ENCODE measurements around the gene GLIPR2.
A peak's percentile ranks its signal among the peaks of the same experiment; 100 is the strongest.
"Not testable (repeated sequence)": the region's sequence is repeated elsewhere in the genome, so short reads cannot be mapped to it uniquely, and the experiment has no call there.

Gene GLIPR2, protein sequence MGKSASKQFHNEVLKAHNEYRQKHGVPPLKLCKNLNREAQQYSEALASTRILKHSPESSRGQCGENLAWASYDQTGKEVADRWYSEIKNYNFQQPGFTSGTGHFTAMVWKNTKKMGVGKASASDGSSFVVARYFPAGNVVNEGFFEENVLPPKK

DNA sequence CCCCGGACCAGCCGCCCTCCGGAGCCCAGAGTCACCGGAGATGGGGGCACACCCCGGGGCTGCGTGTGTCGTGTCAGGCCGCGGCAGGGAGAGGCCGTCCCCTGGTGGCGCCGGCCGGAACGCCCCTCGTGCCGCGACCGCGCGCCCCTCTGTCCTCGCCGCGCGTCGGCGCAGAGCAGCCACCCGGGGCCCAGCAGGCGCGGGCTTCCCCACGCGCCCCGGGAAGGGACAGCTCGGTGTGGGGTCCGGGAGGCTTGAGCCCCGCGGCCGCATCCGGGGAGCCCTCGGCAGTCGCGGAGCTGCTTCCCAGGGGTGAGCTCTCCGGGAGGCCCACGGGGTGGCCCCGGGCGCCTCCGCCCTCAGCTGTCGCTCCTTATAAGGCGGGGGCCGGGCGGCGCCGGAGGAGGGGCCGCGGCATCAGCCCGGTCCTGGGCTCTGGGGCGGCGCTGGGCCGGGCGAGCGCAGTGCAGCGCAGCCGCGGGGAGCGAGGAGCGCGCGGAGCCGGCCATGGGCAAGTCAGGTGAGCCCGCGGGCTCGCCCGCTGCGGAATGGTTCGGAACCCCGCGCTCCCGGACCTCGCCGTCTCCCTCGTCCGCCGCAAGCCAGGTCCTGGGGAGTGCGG is at the start of gene GLIPR2:
GLIPR2 (plus strand) TSS at position 462 of the 622 bp plus-strand sequence; CDS start at position 508, 46 bp downstream.
- Histone ChIP-seq H3K9ac (ENCODE audit: insufficient read length) (peak within 1 kb of the TSS; percentile 64), H3K27ac (no peak within 1 kb of the TSS), H3K4me3 (peak within 1 kb of the TSS; percentile 90), H3K9me3 (ENCODE audit: low read depth, low read length) (no peaks in the 10 kb centered on the region), H3K36me3 (ENCODE audit: insufficient read depth, low read length) (no peaks in the 10 kb centered on the region)
- TF ChIP-seq EZH2 (IDR thresholded peaks at IDR 0.05) (no peak), FOXP2 (optimal IDR thresholded peaks at IDR 0.05; ENCODE audit: control extremely low read depth, extremely low read length, insufficient read depth) (no peak), POLR2AphosphoS5 (IDR thresholded peaks at IDR 0.05; ENCODE audit: borderline replicate concordance, low read depth, low read length) (peak; percentile 36; the same call in 1 of the 2 replicates)
- DNase-seq (ENCODE audit: low read depth, low spot score), result no peak

DNA sequence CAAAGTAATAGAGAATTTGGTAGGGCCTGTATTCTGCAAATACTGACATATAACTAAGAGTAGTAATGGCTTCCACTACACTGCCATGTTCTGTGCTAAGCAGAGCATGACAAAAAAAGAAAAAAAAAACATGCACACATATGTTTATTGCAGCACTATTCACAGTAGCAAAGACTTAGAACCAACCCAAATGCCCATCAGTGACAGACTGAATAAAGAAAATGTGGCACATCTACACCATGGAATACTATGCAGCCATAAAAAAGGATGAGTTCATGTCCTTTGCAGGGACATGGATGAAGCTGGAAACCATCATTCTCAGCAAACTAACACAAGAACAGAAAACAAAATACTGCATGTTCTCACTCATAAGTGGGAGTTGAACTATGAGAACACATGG is 49.5 kb upstream of the GLIPR2 start:
- not testable (repeated sequence) for H3K9me3 ChIP-seq (ENCODE audit: low read depth, low read length); H3K36me3 ChIP-seq (ENCODE audit: insufficient read depth, low read length); H3K4me3 ChIP-seq; H3K9ac ChIP-seq (ENCODE audit: insufficient read length); H3K27ac ChIP-seq; DNase-seq (ENCODE audit: low read depth, low spot score)

DNA sequence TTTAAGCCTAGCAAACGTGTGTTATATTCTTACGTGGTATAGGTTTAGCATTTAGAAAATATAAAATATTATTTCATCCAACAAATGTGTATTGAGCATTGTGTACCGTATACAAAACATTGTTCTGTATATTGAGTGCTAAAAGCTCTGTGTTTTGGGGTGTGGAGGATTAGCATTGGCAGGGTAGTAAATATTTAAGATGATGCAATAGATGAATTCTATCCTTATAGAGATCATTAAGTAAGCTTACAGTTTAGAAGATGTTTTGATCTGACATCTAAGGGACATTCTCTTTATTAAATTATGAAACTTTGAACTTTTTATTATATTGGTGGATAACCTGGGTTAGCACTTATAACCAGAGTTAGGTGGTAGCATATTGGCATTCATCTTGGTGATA is 48.5 kb upstream of the GLIPR2 start:
- no peak for DNase-seq (ENCODE audit: low read depth, low spot score)
- Histone ChIP-seq H3K9ac (ENCODE audit: insufficient read length) (no peak overlapping the region), H3K4me3 (no peak overlapping the region), H3K27ac (no peak overlapping the region), H3K36me3 (ENCODE audit: insufficient read depth, low read length) (peaks cover 6% of the 10 kb centered on the region; the same call in 1 of the 2 replicates), H3K9me3 (ENCODE audit: low read depth, low read length) (no peaks in the 10 kb centered on the region)
- TF ChIP-seq POLR2AphosphoS5 (IDR thresholded peaks at IDR 0.05; ENCODE audit: borderline replicate concordance, low read depth, low read length) (no peak), FOXP2 (optimal IDR thresholded peaks at IDR 0.05; ENCODE audit: control extremely low read depth, extremely low read length, insufficient read depth) (no peak), EZH2 (IDR thresholded peaks at IDR 0.05) (no peak)

DNA sequence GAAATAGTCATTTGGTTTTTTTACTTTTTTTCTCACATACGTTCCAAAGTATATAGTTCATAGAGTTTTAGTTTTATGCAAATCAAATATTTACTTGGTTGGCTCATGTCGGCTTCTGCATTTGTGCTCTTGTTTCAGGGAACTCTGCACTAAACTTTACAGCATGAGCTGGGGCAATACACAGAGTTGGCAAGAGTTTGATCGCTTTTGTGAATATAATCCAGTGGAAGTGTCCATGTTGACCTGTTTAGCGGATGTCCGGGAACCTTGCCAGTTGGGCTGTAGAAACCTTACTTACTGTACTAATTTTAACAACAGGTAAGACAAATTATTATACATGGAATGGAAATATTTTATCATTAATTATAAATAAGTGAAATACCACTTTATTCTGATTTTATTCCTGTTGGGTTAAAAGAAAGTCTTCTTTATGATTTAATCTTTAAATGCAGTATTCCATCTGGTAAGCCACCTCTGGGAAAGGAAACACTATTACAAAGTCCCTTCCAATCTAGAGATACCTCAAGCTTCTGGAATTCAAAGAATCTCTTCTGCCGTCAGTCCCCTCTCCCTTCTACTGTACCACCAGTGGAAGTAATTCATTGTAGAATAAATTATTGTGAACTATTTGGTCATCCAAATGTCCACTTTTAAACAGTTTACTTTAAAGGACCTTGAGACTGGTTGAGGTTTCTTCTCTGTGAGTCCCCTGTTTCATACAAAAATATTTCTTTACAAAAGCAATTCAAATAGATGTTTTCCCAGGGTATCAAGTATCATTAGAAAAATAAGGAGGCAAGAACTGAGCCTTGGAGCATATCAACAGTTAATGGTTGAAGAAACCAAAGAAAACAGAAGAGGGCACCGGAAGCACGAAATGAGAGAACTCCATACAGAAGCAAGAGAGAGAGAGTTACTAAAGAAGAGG is 45.2 kb upstream of the GLIPR2 start:
- Histone ChIP-seq H3K36me3 (ENCODE audit: insufficient read depth, low read length) (peaks cover 6% of the 10 kb centered on the region; the same call in 1 of the 2 replicates), H3K9me3 (ENCODE audit: low read depth, low read length) (no peaks in the 10 kb centered on the region), H3K27ac (no peak overlapping the region), H3K9ac (ENCODE audit: insufficient read length) (no peak overlapping the region), H3K4me3 (no peak overlapping the region)
- DNase-seq (ENCODE audit: low read depth, low spot score), result no peak
- TF ChIP-seq FOXP2 (optimal IDR thresholded peaks at IDR 0.05; ENCODE audit: control extremely low read depth, extremely low read length, insufficient read depth) (no peak), POLR2AphosphoS5 (IDR thresholded peaks at IDR 0.05; ENCODE audit: borderline replicate concordance, low read depth, low read length) (no peak), EZH2 (IDR thresholded peaks at IDR 0.05) (no peak)

DNA sequence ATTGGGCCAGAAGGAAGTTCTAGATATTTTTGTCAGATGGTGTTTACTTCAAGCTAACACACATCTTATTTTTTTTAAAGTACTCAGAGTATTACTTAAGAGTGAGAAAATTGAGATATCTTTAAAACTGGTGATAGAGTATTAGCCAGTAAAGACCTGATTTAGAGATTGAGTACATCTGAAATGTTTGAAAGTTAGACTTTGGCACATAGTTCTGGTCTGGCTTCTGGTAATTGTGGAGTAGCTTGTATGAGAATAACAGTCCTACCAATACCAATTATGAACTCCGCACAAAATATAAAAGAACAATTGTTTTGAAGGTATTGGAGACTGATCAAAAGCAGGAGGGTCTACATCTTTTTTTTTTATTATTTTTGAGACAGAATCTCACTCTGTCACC is 44.5 kb upstream of the GLIPR2 start:
- Histone ChIP-seq H3K27ac (no peak overlapping the region), H3K9me3 (ENCODE audit: low read depth, low read length) (no peaks in the 10 kb centered on the region), H3K9ac (ENCODE audit: insufficient read length) (no peak overlapping the region), H3K4me3 (no peak overlapping the region), H3K36me3 (ENCODE audit: insufficient read depth, low read length) (no peaks in the 10 kb centered on the region; the same call in 1 of the 2 replicates)
- DNase-seq (ENCODE audit: low read depth, low spot score), result no peak
- TF ChIP-seq POLR2AphosphoS5 (IDR thresholded peaks at IDR 0.05; ENCODE audit: borderline replicate concordance, low read depth, low read length), result no peak
- no peak for TF ChIP-seq FOXP2 (optimal IDR thresholded peaks at IDR 0.05; ENCODE audit: control extremely low read depth, extremely low read length, insufficient read depth)
- no peak for TF ChIP-seq EZH2 (IDR thresholded peaks at IDR 0.05)

DNA sequence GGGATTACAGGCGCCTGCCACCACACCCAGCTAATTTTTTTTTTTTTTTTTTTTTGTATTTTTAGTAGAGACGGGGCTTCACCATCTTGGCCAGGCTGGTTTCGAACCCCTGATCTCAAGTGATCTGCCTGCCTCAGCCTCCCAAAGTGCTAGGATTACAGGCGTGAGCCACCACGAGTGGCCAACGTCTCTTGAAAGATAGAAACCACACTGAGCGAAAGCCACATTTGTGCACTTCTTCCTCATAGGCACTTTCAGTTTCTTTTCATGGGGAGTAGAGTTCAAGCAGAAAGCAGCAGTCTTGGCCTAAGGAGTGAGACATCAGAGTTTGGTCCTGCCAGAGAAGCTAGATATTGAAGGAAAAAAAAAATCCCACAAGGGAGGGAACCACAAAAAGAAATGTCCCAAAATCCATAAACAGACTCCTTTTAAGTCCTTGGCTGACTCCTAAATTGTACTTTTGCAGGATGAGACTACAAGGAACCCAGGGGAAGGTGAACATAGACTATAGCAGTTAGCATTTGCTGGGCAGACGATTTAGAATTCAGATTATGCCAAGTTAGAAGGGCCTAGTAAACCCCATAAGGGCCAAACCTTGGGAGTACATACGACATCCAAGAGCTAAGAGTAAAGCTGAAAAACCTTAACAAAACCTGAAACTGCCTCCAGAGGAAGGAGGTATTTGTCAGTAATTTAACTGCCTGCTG is 43.9 kb upstream of the GLIPR2 start:
- Histone ChIP-seq H3K9ac (ENCODE audit: insufficient read length) (no peak overlapping the region), H3K27ac (no peak overlapping the region), H3K36me3 (ENCODE audit: insufficient read depth, low read length) (no peaks in the 10 kb centered on the region), H3K9me3 (ENCODE audit: low read depth, low read length) (no peaks in the 10 kb centered on the region), H3K4me3 (no peak overlapping the region)
- no peak for DNase-seq (ENCODE audit: low read depth, low spot score)
- TF ChIP-seq FOXP2 (optimal IDR thresholded peaks at IDR 0.05; ENCODE audit: control extremely low read depth, extremely low read length, insufficient read depth) (no peak), POLR2AphosphoS5 (IDR thresholded peaks at IDR 0.05; ENCODE audit: borderline replicate concordance, low read depth, low read length) (no peak), EZH2 (IDR thresholded peaks at IDR 0.05) (no peak)

DNA sequence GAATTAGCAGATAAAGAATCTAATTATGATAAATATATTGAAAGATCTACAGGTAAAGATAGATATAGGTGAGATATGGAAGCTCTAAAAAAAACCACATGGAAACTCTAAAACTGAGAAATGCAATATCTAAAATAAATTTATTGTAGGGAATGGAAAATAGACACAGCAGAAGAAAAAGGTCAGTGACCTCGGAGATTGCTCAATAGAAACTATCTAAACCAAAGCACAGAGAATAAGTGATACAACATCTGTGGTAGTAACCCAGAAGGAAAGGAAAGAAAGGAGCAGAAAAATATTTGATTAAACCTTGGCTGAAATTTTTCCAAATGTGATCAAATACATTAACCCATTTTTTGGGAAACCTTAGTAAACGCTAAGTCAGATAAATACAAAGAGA is 43.1 kb upstream of the GLIPR2 start:
- TF ChIP-seq POLR2AphosphoS5 (IDR thresholded peaks at IDR 0.05; ENCODE audit: borderline replicate concordance, low read depth, low read length) (no peak), FOXP2 (optimal IDR thresholded peaks at IDR 0.05; ENCODE audit: control extremely low read depth, extremely low read length, insufficient read depth) (no peak), EZH2 (IDR thresholded peaks at IDR 0.05) (no peak)
- Histone ChIP-seq H3K27ac (no peak overlapping the region), H3K9ac (ENCODE audit: insufficient read length) (no peak overlapping the region), H3K4me3 (no peak overlapping the region), H3K36me3 (ENCODE audit: insufficient read depth, low read length) (no peaks in the 10 kb centered on the region), H3K9me3 (ENCODE audit: low read depth, low read length) (no peaks in the 10 kb centered on the region)
- DNase-seq (ENCODE audit: low read depth, low spot score), result no peak

DNA sequence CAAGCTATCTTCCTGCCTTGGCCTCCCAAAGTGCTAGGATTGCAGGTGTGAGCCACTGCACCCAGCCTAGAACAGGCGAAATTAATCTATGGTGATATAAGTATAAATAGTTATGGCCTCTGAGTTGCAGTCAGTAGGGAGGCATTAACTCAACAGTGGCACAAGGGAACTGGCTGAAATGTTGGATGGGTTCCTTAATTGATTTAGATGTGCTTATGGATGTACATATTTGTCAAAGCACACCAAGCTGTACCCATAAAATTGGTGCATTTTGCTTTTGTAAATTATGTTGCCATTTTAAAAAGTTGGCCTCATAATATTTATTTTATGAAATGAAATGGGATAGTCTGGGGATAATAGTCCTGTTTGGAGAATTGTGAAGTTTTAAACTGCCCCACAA is 36.8 kb upstream of the GLIPR2 start:
- H3K9ac ChIP-seq (ENCODE audit: insufficient read length), result no peak overlapping the region
- TF ChIP-seq EZH2 (IDR thresholded peaks at IDR 0.05) (no peak), FOXP2 (optimal IDR thresholded peaks at IDR 0.05; ENCODE audit: control extremely low read depth, extremely low read length, insufficient read depth) (no peak), POLR2AphosphoS5 (IDR thresholded peaks at IDR 0.05; ENCODE audit: borderline replicate concordance, low read depth, low read length) (no peak)
- no peak for DNase-seq (ENCODE audit: low read depth, low spot score)
- no peaks in the 10 kb centered on the region for H3K9me3 ChIP-seq (ENCODE audit: low read depth, low read length)
- H3K27ac ChIP-seq, result no peak overlapping the region
- no peaks in the 10 kb centered on the region for H3K36me3 ChIP-seq (ENCODE audit: insufficient read depth, low read length)
- no peak overlapping the region for H3K4me3 ChIP-seq
